SK-N-SH (cell line): ENCODE results near the gene TMEM245. TPM values are rescaled to one million over a fixed set of nuclear protein-coding genes. Genes with fewer than 3 reads are reported as not detected.
"Not testable (repeated sequence)": the region's sequence is repeated elsewhere in the genome, so short reads cannot be mapped to it uniquely, and the experiment has no call there.

ENCODE experiments used
- CTCF ChIA-PET: fragments of 300-600, 350-600 bp; formaldehyde crosslinking; extraction: SDS; loops from one replicate; lab custom pipeline; 2021; lab: Yijun Ruan, JAX
- POLR2A ChIA-PET: fragments of 350-600 bp; sonication (Branson Sonifier 250); formaldehyde crosslinking; extraction: SDS; loops from one replicate; lab custom pipeline; 2020; ENCODE audit warnings: antibody characterized with exemption, inconsistent platforms; lab: Yijun Ruan, JAX
- DNase-seq: peaks from one replicate; pipeline ENCODE4 v3.0.0; 2012
- H2AFZ ChIP-seq: fragments of 200-600 bp; sonication (generic); 2 replicates; pipeline ENCODE4 v1.8.1; 2016; ENCODE audit warnings: antibody characterized with exemption, mild to moderate bottlenecking, low read depth
- H3F3A ChIP-seq: fragments of 200-600 bp; sonication (generic); replicated peaks from 2 replicates; pipeline ENCODE3; 2016; ENCODE audit warnings: antibody characterized with exemption, mild to moderate bottlenecking; ENCODE audit not compliant: insufficient read depth
- H3K27ac ChIP-seq, 2 experiments: fragments of 200-500 bp in 1 of 2; fragments of 200-600 bp in 1 of 2; sonication (Bioruptor generic) in 1 of 2; sonication (generic), shearing (Covaris generic) in 1 of 2; 2 replicates each; pipeline versions ENCODE4 v1.5.1 to v1.6.1; 2014 to 2016; ENCODE audit warnings: low read depth in 2 of 2, inconsistent platforms in 1 of 2, low read length in 1 of 2, mild to moderate bottlenecking in 1 of 2, mixed read lengths in 1 of 2
- H3K27me3 ChIP-seq: fragments of 200-600 bp; sonication (generic), shearing (Covaris generic); 2 replicates; pipeline ENCODE4 v1.6.1; 2016; ENCODE audit warnings: mixed run types; ENCODE audit not compliant: insufficient read depth
- H3K36me3 ChIP-seq, 2 experiments: fragments of 200-500 bp in 1 of 2; fragments of 200-600 bp in 1 of 2; sonication (Bioruptor generic) in 1 of 2; sonication (generic) in 1 of 2; replicated peaks in 1 of 2; 2 replicates each; pipeline versions ENCODE3 to v1.5.1; 2014 to 2016; ENCODE audit warnings: low read length in 1 of 2, mild to moderate bottlenecking in 1 of 2; ENCODE audit not compliant: insufficient read depth in 2 of 2, control insufficient read depth in 1 of 2
- H3K4me1 ChIP-seq, 2 experiments: fragments of 200-500 bp in 1 of 2; fragments of 200-600 bp in 1 of 2; sonication (Bioruptor generic) in 1 of 2; sonication (generic), shearing (Covaris generic) in 1 of 2; 2 replicates each; pipeline versions ENCODE4 v1.5.1 to v1.6.1; 2014 to 2016; ENCODE audit warnings: low read depth in 1 of 2, low read length in 1 of 2, mixed run types in 1 of 2; ENCODE audit not compliant: insufficient read depth in 2 of 2, control insufficient read depth in 1 of 2
- H3K4me2 ChIP-seq: fragments of 200-600 bp; sonication (generic), shearing (Covaris generic); 2 replicates; pipeline ENCODE4 v1.6.1; 2017; ENCODE audit warnings: mixed run types
- H3K4me3 ChIP-seq, 2 experiments: fragments of 200-500 bp in 1 of 2; fragments of 200-600 bp in 1 of 2; sonication (Bioruptor generic) in 1 of 2; sonication (generic), shearing (Covaris generic) in 1 of 2; 2 replicates each; pipeline versions ENCODE4 v1.5.1 to v1.8.1; 2014 to 2016; ENCODE audit warnings: low read depth in 2 of 2, inconsistent platforms in 1 of 2, low read length in 1 of 2, mild to moderate bottlenecking in 1 of 2, mixed read lengths in 1 of 2, moderate library complexity in 1 of 2
- H3K79me2 ChIP-seq: fragments of 200-600 bp; sonication (generic); 2 replicates; pipeline ENCODE4 v1.8.1; 2017; ENCODE audit warnings: mild to moderate bottlenecking; ENCODE audit not compliant: insufficient read depth
- H3K9ac ChIP-seq: fragments of 200-600 bp; sonication (generic); 2 replicates; pipeline ENCODE4 v1.6.1; 2017; ENCODE audit warnings: mixed run types
- H3K9me2 ChIP-seq: fragments of 200-600 bp; sonication (generic); 2 replicates; pipeline ENCODE4 v1.6.1; 2017; ENCODE audit warnings: mixed run types
- H3K9me3 ChIP-seq: fragments of 200-600 bp; sonication (generic); 2 replicates; pipeline ENCODE4 v1.6.1; 2017; ENCODE audit warnings: mixed run types, mild to moderate bottlenecking, moderate library complexity
- H4K20me1 ChIP-seq: fragments of 200-600 bp; sonication (generic); 2 replicates; pipeline ENCODE4 v1.6.1; 2017; ENCODE audit warnings: mild to moderate bottlenecking, mixed run types; ENCODE audit not compliant: insufficient read depth
- ELF1 ChIP-seq: IDR thresholded peaks from 2 replicates; pipeline ENCODE4 v1.4.0; 2012
- FOXJ3 ChIP-seq: sonication (generic); formaldehyde crosslinking; IDR thresholded peaks from 2 replicates; pipeline ENCODE4 v1.5.1; 2020; ENCODE audit warnings: mild to moderate bottlenecking, missing genetic modification reagents
- FOXM1 ChIP-seq: IDR thresholded peaks from 2 replicates; pipeline ENCODE4 v1.4.0; 2012; ENCODE audit warnings: low read depth, mild to moderate bottlenecking
- NFIC ChIP-seq: IDR thresholded peaks from 2 replicates; pipeline ENCODE4 v1.4.0; 2012; ENCODE audit warnings: borderline replicate concordance
- POLR2AphosphoS5 ChIP-seq: IDR thresholded peaks from 2 replicates; pipeline ENCODE4 v1.6.1; 2012; ENCODE audit warnings: low read depth, low read length
- RAD21 ChIP-seq: IDR thresholded peaks from 2 replicates; pipeline ENCODE4 v1.6.1; 2012; ENCODE audit warnings: mild to moderate bottlenecking, low read length
- RCOR1 ChIP-seq: fragments of 150-350 bp; IDR thresholded peaks from 2 replicates; pipeline ENCODE4 v1.6.1; 2017; ENCODE audit warnings: antibody characterized with exemption, low read length
- REST ChIP-seq: IDR thresholded peaks from 2 replicates; pipeline ENCODE4 v1.6.1; 2012; ENCODE audit warnings: mild to moderate bottlenecking, low read depth, low read length, moderate library complexity
- SIN3A ChIP-seq: IDR thresholded peaks from 2 replicates; pipeline ENCODE4 v1.6.1; 2012; ENCODE audit warnings: low read depth, mild to moderate bottlenecking, low read length, moderate library complexity, borderline replicate concordance
- TCF12 ChIP-seq: IDR thresholded peaks from 2 replicates; pipeline ENCODE4 v1.4.0; 2012
- WGBS: methylation state at CpG from one replicate; pipeline ENCODE4 v1.1.6; 2017; ENCODE audit warnings: low lambda C conversion rate; 5-methylcytosine and 5-hydroxymethylcytosine counted together
- polyA plus RNA-seq, 3 experiments: library from polyadenylated mRNA; depleted of rRNA; stranded (reverse); fragments of >200 nt; gene quantifications; 2 replicates each; pipeline ENCODE4 v1.2.3, GENCODE V29; 2012

Gene TMEM245
- polyA plus RNA-seq, 1 of the 3 experiments (the other 2 are of a cell fraction) = 17.5 TPM

DNA sequence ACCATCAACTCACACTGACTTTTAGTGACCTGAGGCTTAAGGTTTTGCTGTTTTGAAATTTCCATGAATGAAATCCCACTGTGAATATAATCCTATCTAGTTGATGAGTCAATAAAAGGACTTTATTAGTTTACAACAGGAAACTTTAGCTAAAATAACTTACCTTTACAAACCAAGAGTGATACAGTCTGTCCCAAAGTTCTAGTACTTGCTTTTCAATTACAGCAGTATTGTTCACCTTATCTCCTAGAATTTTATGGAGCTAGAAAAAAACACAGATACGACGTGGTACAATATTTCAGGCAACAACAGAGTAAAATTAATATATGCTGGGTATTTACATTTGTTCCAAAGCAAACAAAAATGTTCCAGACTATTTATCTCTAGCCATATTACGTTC, 59.6 kb downstream of the TMEM245 start:
- H3F3A ChIP-seq = peaks cover 16% of the 10 kb centered on the region
- peaks cover 26 to 73% of the 10 kb centered on the region in 2 experiments for H3K36me3 ChIP-seq
- H3K27me3 ChIP-seq = no peaks in the 10 kb centered on the region
- TF ChIP-seq RAD21 = no peak
- TF ChIP-seq RCOR1 = no peak
- TF ChIP-seq TCF12 = no peak
- TF ChIP-seq POLR2AphosphoS5 = no peak
- H4K20me1 ChIP-seq = no peaks in the 10 kb centered on the region
- ChIA-PET POLR2A (no interaction called here), CTCF (interaction anchor here (1.2 kb wide), 1 partner anchor 13 kb away, joined by 3 read pairs; no protein-coding TSS in a partner anchor)
- H3K4me1 ChIP-seq = peaks cover 0 to 9% of the 10 kb centered on the region in 2 experiments; a peak in 1 of 4 replicates
- H3K9me2 ChIP-seq = no peaks in the 10 kb centered on the region
- no peaks in the 10 kb centered on the region for H3K9me3 ChIP-seq
- H2AFZ ChIP-seq = no peak overlapping the region
- no peak overlapping the region for H3K4me2 ChIP-seq
- DNase-seq = no peak
- H3K79me2 ChIP-seq = peaks cover 29% of the 10 kb centered on the region; the same call in 1 of the 2 replicates
- no peak overlapping the region for H3K27ac ChIP-seq
- no peak overlapping the region for H3K4me3 ChIP-seq
- H3K9ac ChIP-seq = no peak overlapping the region
- 69% methylated on average over 3 of the region's 3 CpGs for WGBS

- POLR2A ChIA-PET, H4K20me1 ChIP-seq, H3K4me2 ChIP-seq, H3K4me3 ChIP-seq, H3F3A ChIP-seq, H2AFZ ChIP-seq, H3K9me3 ChIP-seq, DNase-seq, CTCF ChIA-PET, H3K9me2 ChIP-seq, H3K79me2 ChIP-seq, H3K4me1 ChIP-seq, H3K27me3 ChIP-seq, H3K9ac ChIP-seq: not testable (repeated sequence)
- peak overlapping the region; percentile 18 to 47; a peak in 3 of 4 replicates for H3K27ac ChIP-seq
- peaks cover 42 to 81% of the 10 kb centered on the region in 2 experiments for H3K36me3 ChIP-seq
- WGBS = 82% methylated on average over 4 of the region's 4 CpGs
Observed at GRCh38 chr9:109053121-109053520, 66.6 kb downstream of the TMEM245 start.

- no peaks in the 10 kb centered on the region for H3K9me3 ChIP-seq
Observed at GRCh38 chr9:109052416-109052815, 67.3 kb downstream of the TMEM245 start.

DNA sequence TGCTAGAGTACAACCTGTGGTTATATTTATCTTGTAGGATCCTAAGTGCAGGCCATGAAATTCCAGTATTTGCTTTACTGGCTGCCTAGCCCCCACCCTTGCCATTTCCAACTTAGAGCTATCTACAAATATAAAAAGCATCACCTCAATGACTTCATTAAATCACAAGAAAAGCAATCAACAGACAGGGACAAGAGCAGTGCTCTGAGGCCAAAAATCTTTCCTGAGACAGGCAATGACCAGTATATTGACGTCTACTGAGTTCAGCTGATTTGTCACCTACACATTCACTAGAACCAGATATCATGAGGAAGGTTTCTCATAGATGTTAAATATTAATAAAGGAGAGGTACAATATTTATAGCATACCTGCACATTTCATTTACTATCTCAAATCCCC, 68.0 kb downstream of the TMEM245 start:
- Histone ChIP-seq H3K4me2 (no peak overlapping the region), H3K79me2 (peaks cover 8% of the 10 kb centered on the region; the same call in 1 of the 2 replicates), H3K9me3 (no peaks in the 10 kb centered on the region), H3K4me3 (no peak overlapping the region), H2AFZ (no peak overlapping the region), H3K9ac (no peak overlapping the region), H3F3A (peaks cover 12% of the 10 kb centered on the region), H3K27ac (peak overlapping the region; percentile 47; a peak in 2 of 4 replicates), H4K20me1 (no peaks in the 10 kb centered on the region), H3K27me3 (no peaks in the 10 kb centered on the region), H3K4me1 (peaks cover 0 to 11% of the 10 kb centered on the region in 2 experiments; a peak in 2 of 4 replicates), H3K36me3 (peaks cover 50 to 83% of the 10 kb centered on the region in 2 experiments), H3K9me2 (no peaks in the 10 kb centered on the region)
- DNase-seq = no peak
- WGBS = 100% methylated on average over 1 of the region's 1 CpG
- CTCF ChIA-PET = interaction anchor here (1.0 kb wide), 1 partner anchor 16 kb away, joined by 3 read pairs; no protein-coding TSS in a partner anchor
- POLR2A ChIA-PET = no interaction called here
- TF ChIP-seq RAD21 (no peak), FOXJ3 (CRISPR knock-in tag) (no peak), ELF1 (no peak), SIN3A (no peak), REST (no peak), FOXM1 (no peak)

More at GRCh38 chr9:109052416-109052815, 67.3 kb downstream of the TMEM245 start:
- H3K79me2 ChIP-seq = peaks cover 8% of the 10 kb centered on the region; the same call in 1 of the 2 replicates
- ChIA-PET CTCF (interaction anchor here (1.0 kb wide), 1 partner anchor 15 kb away, joined by 3 read pairs; no protein-coding TSS in a partner anchor), POLR2A (no interaction called here)
- no peak overlapping the region for H2AFZ ChIP-seq
- H3K4me3 ChIP-seq = no peak overlapping the region
- no peaks in the 10 kb centered on the region for H3K27me3 ChIP-seq
- peaks cover 49 to 83% of the 10 kb centered on the region in 2 experiments for H3K36me3 ChIP-seq
- H3K27ac ChIP-seq = peak overlapping the region; percentile 47; a peak in 3 of 4 replicates
- TF ChIP-seq NFIC (0 out of 2 replicates have a peak, but pooled peaks have one; percentile 14), FOXJ3 (CRISPR knock-in tag) (no peak), TCF12 (peak; percentile 48; the same call in 1 of the 2 replicates)
- peaks cover 0 to 4% of the 10 kb centered on the region in 2 experiments; a peak in 1 of 4 replicates for H3K4me1 ChIP-seq
- H3K9me2 ChIP-seq = no peaks in the 10 kb centered on the region
- H3K9ac ChIP-seq = no peak overlapping the region
- 63% methylated on average over 2 of the region's 2 CpGs for WGBS
- H3K4me2 ChIP-seq = no peak overlapping the region
- DNase-seq = no peak
- H3F3A ChIP-seq = peaks cover 5% of the 10 kb centered on the region
- no peaks in the 10 kb centered on the region for H4K20me1 ChIP-seq
